K562 (cell line): ENCODE measurements around the gene AGAP3. TPM values are rescaled to one million over a fixed set of nuclear protein-coding genes. Genes with fewer than 3 reads are reported as not detected.

Source experiments
- ARID2 ChIP-seq: fragments of 450-650 bp; IDR thresholded peaks from 2 replicates; pipeline ENCODE4 v1.6.1; 2017; ENCODE audit warnings: antibody characterized with exemption, mild to moderate bottlenecking
- ATF1 ChIP-seq, 2 experiments: fragments of 450-650 bp in 1 of 2; IDR thresholded peaks; 2 replicates each; pipeline ENCODE4 v1.6.1; 2016; ENCODE audit warnings: missing compliant biosample characterization in 1 of 2, missing genetic modification characterization in 1 of 2
- CHD7 ChIP-seq: fragments of 200-600 bp; sonication (generic); IDR thresholded peaks from one replicate; pipeline ENCODE4 v1.6.1; 2012; ENCODE audit warnings: mild to moderate bottlenecking, low read depth, low read length, inconsistent platforms
- DPF2 ChIP-seq: fragments of 450-650 bp; IDR thresholded peaks from 2 replicates; pipeline ENCODE4 v1.6.1; 2016
- KLF16 ChIP-seq: IDR thresholded peaks from 2 replicates; pipeline ENCODE4 v1.6.1; 2016; ENCODE audit warnings: antibody characterized with exemption
- SIN3A ChIP-seq, 2 experiments: fragments of 150-350 bp in 1 of 2; IDR thresholded peaks; 2 replicates each; pipeline ENCODE4 v1.6.1; 2011 to 2016; ENCODE audit warnings: borderline replicate concordance in 2 of 2, low read depth in 2 of 2, low read length in 2 of 2, mild to moderate bottlenecking in 2 of 2, moderate library complexity in 2 of 2; ENCODE audit not compliant: control insufficient read depth in 1 of 2
- TBL1XR1 ChIP-seq, 2 experiments: IDR thresholded peaks; 2 replicates each; pipeline ENCODE4 v1.6.1; 2012; ENCODE audit warnings: improper control_type of control experiment in 2 of 2, low read length in 2 of 2, mild to moderate bottlenecking in 1 of 2
- ZBTB2 ChIP-seq: fragments of 450-650 bp; IDR thresholded peaks from 2 replicates; pipeline ENCODE4 v1.6.1; 2016; ENCODE audit warnings: antibody characterized with exemption
- polyA plus RNA-seq, 8 experiments: library from polyadenylated mRNA; depleted of rRNA in 4 of 8; stranded (reverse) in 5 of 8; unstranded in 3 of 8; fragments of >200 nt; fragmentation: Nextera tagmentation in 2 of 8; fragmentation: Illumina TruSeq in 1 of 8; extraction: Ambion mirVana in 2 of 8; extraction: Trizol in 1 of 8; gene quantifications; 2 replicates each; pipeline versions ENCODE4 v1.2.1 to v1.2.3, GENCODE V29; 2011 to 2014; ENCODE audit warnings: inconsistent platforms in 1 of 8, missing spikeins in 1 of 8
- total RNA-seq, 7 experiments: library from RNA; depleted of rRNA in 6 of 7; stranded (reverse); fragments of >200 nt in 6 of 7; fragmentation: Illumina TruSeq in 2 of 7; extraction: Trizol in 2 of 7; gene quantifications; 2 replicates each; pipeline versions ENCODE4 v1.2.1 to v1.2.3, GENCODE V29; 2011 to 2021; ENCODE audit warnings: low replicate concordance in 1 of 7
- TF ChIP-seq, protein P1 (sequence below): IDR thresholded peaks from 2 replicates; pipeline ENCODE4 v1.6.1; 2011; ENCODE audit warnings: borderline replicate concordance, low read depth, mild to moderate bottlenecking, moderate library complexity, low read length; ENCODE audit not compliant: insufficient read depth, poor library complexity, severe bottlenecking

AGAP3 gene
- total and polyA plus RNA-seq, 9 of the 15 experiments (the other 6 are each of a cell fraction or from before 2014, with no cell fraction given), result 3.4 to 208 (median 62.2) TPM

GRCh38 chr7:151123822-151124464, 37.7 kb downstream of the AGAP3 start (continued):
- TF ChIP-seq, protein P1, sequence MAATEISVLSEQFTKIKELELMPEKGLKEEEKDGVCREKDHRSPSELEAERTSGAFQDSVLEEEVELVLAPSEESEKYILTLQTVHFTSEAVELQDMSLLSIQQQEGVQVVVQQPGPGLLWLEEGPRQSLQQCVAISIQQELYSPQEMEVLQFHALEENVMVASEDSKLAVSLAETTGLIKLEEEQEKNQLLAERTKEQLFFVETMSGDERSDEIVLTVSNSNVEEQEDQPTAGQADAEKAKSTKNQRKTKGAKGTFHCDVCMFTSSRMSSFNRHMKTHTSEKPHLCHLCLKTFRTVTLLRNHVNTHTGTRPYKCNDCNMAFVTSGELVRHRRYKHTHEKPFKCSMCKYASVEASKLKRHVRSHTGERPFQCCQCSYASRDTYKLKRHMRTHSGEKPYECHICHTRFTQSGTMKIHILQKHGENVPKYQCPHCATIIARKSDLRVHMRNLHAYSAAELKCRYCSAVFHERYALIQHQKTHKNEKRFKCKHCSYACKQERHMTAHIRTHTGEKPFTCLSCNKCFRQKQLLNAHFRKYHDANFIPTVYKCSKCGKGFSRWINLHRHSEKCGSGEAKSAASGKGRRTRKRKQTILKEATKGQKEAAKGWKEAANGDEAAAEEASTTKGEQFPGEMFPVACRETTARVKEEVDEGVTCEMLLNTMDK, result peak; percentile 65
- TF ChIP-seq SIN3A (IDR thresholded peaks at IDR 0.05; ENCODE audit: borderline replicate concordance in 2 of 2, control insufficient read depth in 1 of 2, low read depth in 2 of 2, low read length in 2 of 2), result 0 out of 4 replicates have a peak, but pooled peaks of 1 of the 2 experiments have one; percentile 39
- TF ChIP-seq ARID2, result peak; percentile 87
- TF ChIP-seq KLF16, result peak; percentile 82
- no peak for TF ChIP-seq DPF2
- TF ChIP-seq ATF1 (CRISPR knock-in tag; IDR thresholded peaks at IDR 0.05), result no peak
- TF ChIP-seq ATF1 (tag; IDR thresholded peaks at IDR 0.05), result 0 out of 2 replicates have a peak, but pooled peaks have one; percentile 23
- 0 out of 4 replicates have a peak, but pooled peaks have one; percentile 21 to 57 for TF ChIP-seq TBL1XR1 (IDR thresholded peaks at IDR 0.05; ENCODE audit: low read length in 2 of 2)
- TF ChIP-seq ZBTB2, result no peak
- TF ChIP-seq CHD7, result no peak
